Lung (tissue), 12 donors: ENCODE measurements around the gene MARF1. TPM values are rescaled to one million over a fixed set of nuclear protein-coding genes. Genes with fewer than 3 reads are reported as not detected.

Source experiments
- ATAC-seq: fragments of 200-7000 bp; cut with Tn5 transposase; one replicate; pipeline ENCODE4 v1.9.1; 2020; ENCODE audit warnings: moderate number of reproducible peaks; ENCODE audit not compliant: insufficient read depth, low FRiP score
- DNase-seq, 3 donors: peaks; one replicate each; pipeline ENCODE4 v3.0.0-alpha.2; 2013 to 2017
- H3K27ac ChIP-seq, 2 donors: one replicate each; pipeline ENCODE4 v1.5.1; 2013; ENCODE audit warnings: mild to moderate bottlenecking in 2 of 2, moderate library complexity in 2 of 2, control low read depth in 1 of 2, inconsistent platforms in 1 of 2, low read depth in 1 of 2, low read length in 1 of 2
- H3K27me3 ChIP-seq, 3 donors: one replicate each; pipeline ENCODE4 v1.5.1; 2013; ENCODE audit warnings: low read length in 2 of 3; ENCODE audit not compliant: control insufficient read depth in 3 of 3, insufficient read depth in 3 of 3
- H3K36me3 ChIP-seq, 4 donors: one replicate each; pipeline ENCODE4 v1.5.1; 2013; ENCODE audit warnings: low read length in 4 of 4, mild to moderate bottlenecking in 1 of 4, moderate library complexity in 1 of 4; ENCODE audit not compliant: control insufficient read depth in 4 of 4, insufficient read depth in 4 of 4
- H3K4me1 ChIP-seq, 5 donors: one replicate each; pipeline ENCODE4 v1.5.1; 2013; ENCODE audit warnings: low read length in 5 of 5, mild to moderate bottlenecking in 2 of 5, moderate library complexity in 1 of 5; ENCODE audit not compliant: control insufficient read depth in 5 of 5, insufficient read depth in 5 of 5
- H3K4me3 ChIP-seq: one replicate; pipeline ENCODE4 v1.5.1; 2013; ENCODE audit warnings: mild to moderate bottlenecking, control low read depth, moderate library complexity
- H3K9ac ChIP-seq, 2 donors: one replicate each; pipeline ENCODE4 v1.5.1; 2013; ENCODE audit warnings: low read length in 2 of 2, control low read depth in 1 of 2; ENCODE audit not compliant: insufficient read depth in 1 of 2
- H3K9me3 ChIP-seq, 4 donors: one replicate each; pipeline ENCODE4 v1.5.1; 2013; ENCODE audit warnings: low read length in 3 of 4, mild to moderate bottlenecking in 1 of 4, moderate library complexity in 1 of 4; ENCODE audit not compliant: control insufficient read depth in 4 of 4, insufficient read depth in 3 of 4
- WGBS, 2 donors: extraction: QIAGEN DNeasy Blood & Tissue Kit; methylation state at CpG; one replicate each; pipeline ENCODE4 v1.1.7; 2013; 5-methylcytosine and 5-hydroxymethylcytosine counted together
- polyA plus RNA-seq, 2 donors: library from polyadenylated mRNA; stranded (reverse); fragments of 200-250 nt; gene quantifications; one replicate each; pipeline ENCODE4 v1.2.1, GENCODE V29; 2013
- total RNA-seq, 2 donors: library from RNA; depleted of rRNA in 1 of 2; stranded (reverse); fragments of >200 nt in 1 of 2; gene quantifications; one replicate each; pipeline ENCODE4 v1.2.1, GENCODE V29; 2014 to 2021
- TF ChIP-seq, protein P1 (sequence below): IDR thresholded peaks from 2 replicates; pipeline ENCODE4 v1.5.1; 2012; ENCODE audit warnings: mild to moderate bottlenecking; ENCODE audit errors: control extremely low read depth, extremely low read depth
- donor health status: control.
- donor health status: control.
- donor health status: Bipolar disorder and iron deficiency.
- donor health status: healthy.
- donor health status: DM: yes; HTN: yes; CAD: no.

Gene MARF1
- total and polyA plus RNA-seq, 4 donors, result 18.0 to 72.1 (median 41.9) TPM

- 96 to 98% methylated on average over 4 of the region's 4 CpGs for WGBS, 2 donors
- TF ChIP-seq, protein P1, sequence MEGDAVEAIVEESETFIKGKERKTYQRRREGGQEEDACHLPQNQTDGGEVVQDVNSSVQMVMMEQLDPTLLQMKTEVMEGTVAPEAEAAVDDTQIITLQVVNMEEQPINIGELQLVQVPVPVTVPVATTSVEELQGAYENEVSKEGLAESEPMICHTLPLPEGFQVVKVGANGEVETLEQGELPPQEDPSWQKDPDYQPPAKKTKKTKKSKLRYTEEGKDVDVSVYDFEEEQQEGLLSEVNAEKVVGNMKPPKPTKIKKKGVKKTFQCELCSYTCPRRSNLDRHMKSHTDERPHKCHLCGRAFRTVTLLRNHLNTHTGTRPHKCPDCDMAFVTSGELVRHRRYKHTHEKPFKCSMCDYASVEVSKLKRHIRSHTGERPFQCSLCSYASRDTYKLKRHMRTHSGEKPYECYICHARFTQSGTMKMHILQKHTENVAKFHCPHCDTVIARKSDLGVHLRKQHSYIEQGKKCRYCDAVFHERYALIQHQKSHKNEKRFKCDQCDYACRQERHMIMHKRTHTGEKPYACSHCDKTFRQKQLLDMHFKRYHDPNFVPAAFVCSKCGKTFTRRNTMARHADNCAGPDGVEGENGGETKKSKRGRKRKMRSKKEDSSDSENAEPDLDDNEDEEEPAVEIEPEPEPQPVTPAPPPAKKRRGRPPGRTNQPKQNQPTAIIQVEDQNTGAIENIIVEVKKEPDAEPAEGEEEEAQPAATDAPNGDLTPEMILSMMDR, result no peak
- peaks cover 0 to 4% (median 0%) of the 10 kb centered on the region in 5 donors for H3K4me1 ChIP-seq
- H3K27ac ChIP-seq, result no peak overlapping the region
- H3K4me3 ChIP-seq, result no peak overlapping the region
- no peaks in the 10 kb centered on the region for H3K27me3 ChIP-seq
- H3K9ac ChIP-seq, result no peak overlapping the region
- no peaks in the 10 kb centered on the region for H3K9me3 ChIP-seq
- ATAC-seq (no peak), DNase-seq (no peak)
- H3K36me3 ChIP-seq, result peaks cover 36 to 52% (median 42%) of the 10 kb centered on the region in 4 donors
Measured at GRCh38 chr16:15617901-15618300, 25.1 kb downstream of the MARF1 start.

DNA sequence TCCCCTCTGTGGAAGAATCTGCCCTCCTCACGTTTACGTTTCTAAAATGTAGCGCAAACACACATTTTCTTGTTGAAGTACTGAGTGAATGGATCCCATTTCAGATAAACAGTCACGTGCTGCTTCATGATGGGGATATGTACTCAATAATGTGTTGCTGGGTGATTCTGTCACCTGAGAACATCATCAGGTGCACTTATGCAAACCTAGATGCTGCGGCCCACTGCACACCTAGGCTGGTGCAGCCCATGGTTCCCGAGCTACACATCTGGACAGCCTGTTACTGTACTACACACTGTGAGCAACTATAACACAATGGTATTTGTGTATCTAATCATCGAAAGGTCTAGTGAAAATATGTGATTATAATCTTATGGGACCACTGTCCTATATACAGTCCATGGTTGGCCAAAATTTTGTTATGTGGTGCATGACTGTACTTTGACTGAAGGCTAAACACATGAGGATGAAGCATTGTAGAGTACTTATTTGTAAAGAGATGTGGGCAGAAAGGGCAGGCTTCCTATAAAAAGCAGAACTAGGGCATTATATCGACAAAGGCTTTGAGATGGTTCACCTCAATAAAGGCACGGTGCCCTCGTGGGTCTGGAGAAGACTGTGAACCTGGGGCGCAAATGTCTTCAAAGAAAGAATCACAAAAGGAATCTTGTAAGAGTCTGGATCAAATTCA is 26.3 kb downstream of the MARF1 start:
- TF ChIP-seq, protein P1, result no peak
- H3K4me3 ChIP-seq, result no peak overlapping the region
- 90 to 91% methylated on average over 11 of the region's 11 CpGs for WGBS, 2 donors
- H3K9ac ChIP-seq, result no peak overlapping the region
- peaks cover 0 to 4% (median 0%) of the 10 kb centered on the region in 5 donors for H3K4me1 ChIP-seq
- no peak overlapping the region for H3K27ac ChIP-seq
- no peaks in the 10 kb centered on the region for H3K27me3 ChIP-seq
- ATAC-seq (no peak), DNase-seq (no peak)
- peaks cover 40 to 53% (median 48%) of the 10 kb centered on the region in 4 donors for H3K36me3 ChIP-seq
- H3K9me3 ChIP-seq, result no peaks in the 10 kb centered on the region

DNA sequence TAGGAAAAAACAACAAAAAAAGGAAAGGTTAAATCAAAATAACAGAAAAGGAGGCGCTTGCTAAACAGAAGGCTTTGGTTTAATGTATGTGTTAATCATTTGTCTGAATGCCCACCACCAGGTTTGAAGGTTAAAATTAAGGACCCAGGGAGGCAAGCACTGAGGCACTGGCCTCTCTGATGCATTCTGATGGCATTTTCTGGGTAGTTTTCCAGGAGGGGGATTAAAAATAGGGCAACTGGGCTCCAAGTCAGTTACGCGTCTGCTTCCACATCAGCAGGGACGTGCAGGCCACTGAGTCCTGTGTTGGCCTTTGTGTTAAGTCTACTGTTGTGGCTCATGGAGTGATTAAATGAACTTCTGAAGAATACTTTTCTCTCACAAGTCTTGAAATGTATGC is 26.9 kb downstream of the MARF1 start:
- H3K36me3 ChIP-seq, result peaks cover 39 to 56% (median 48%) of the 10 kb centered on the region in 4 donors
- 97 to 99% methylated on average over 4 of the region's 4 CpGs for WGBS, 2 donors

More for the DNA sequence above, 26.9 kb downstream of the MARF1 start:
- TF ChIP-seq, protein P1, result no peak
- H3K27ac ChIP-seq, result no peak overlapping the region
- H3K9ac ChIP-seq, result no peak overlapping the region
- no peak for DNase-seq
- no peak for ATAC-seq
- no peak overlapping the region for H3K4me3 ChIP-seq
- no peaks in the 10 kb centered on the region for H3K9me3 ChIP-seq
- H3K27me3 ChIP-seq, result no peaks in the 10 kb centered on the region
- peaks cover 0 to 4% (median 0%) of the 10 kb centered on the region in 5 donors for H3K4me1 ChIP-seq
